ENCODE measurements around the gene RASSF1. TPM values are rescaled to one million over a fixed set of nuclear protein-coding genes. Genes with fewer than 3 reads are reported as not detected.

The RASSF1 gene
- total RNA-seq, 1 experiment from 2014 or later, result 14.7 TPM

- no peak for TF ChIP-seq CTCF (IDR thresholded peaks at IDR 0.05; ENCODE audit: unreplicated experiment)
- intact Hi-C loops (cut with micrococcal nuclease; ENCODE audit: unreplicated experiment), result no loop called here
- Mint-ChIP-seq H3K27me3 (ENCODE audit: unreplicated experiment) (peaks cover 31% of the 10 kb centered on the region), H3K27ac (ENCODE audit: unreplicated experiment) (no peak overlapping the region), H3K4me1 (ENCODE audit: low read depth, unreplicated experiment) (peaks cover 20% of the 10 kb centered on the region), H3K36me3 (ENCODE audit: insufficient read depth, unreplicated experiment) (peaks cover 29% of the 10 kb centered on the region), H3K4me3 (ENCODE audit: low read depth, unreplicated experiment) (no peak overlapping the region), H3K9me3 (ENCODE audit: low read depth, unreplicated experiment) (no peaks in the 10 kb centered on the region)
- BruUV-seq (replicated peaks), result no TSS peak
- no peak for DNase-seq
- CTCF ChIA-PET, result interaction anchor here (0.6 kb wide), 1 partner anchor 60 kb away, joined by 5 read pairs; no protein-coding TSS in a partner anchor
These were observed 901 bp upstream of the RASSF1 start for GRCh38 chr3:50341537-50341936.

GRCh38 chr3:50340147-50340447 lies 539 bp downstream of the RASSF1 start:
- no peak for TF ChIP-seq CTCF (IDR thresholded peaks at IDR 0.05; ENCODE audit: unreplicated experiment)
- BruUV-seq (replicated peaks), result no TSS peak
- CTCF ChIA-PET, result no interaction called here
- DNase-seq, result no peak
- Mint-ChIP-seq H3K27me3 (ENCODE audit: unreplicated experiment) (peaks cover 31% of the 10 kb centered on the region), H3K9me3 (ENCODE audit: low read depth, unreplicated experiment) (no peaks in the 10 kb centered on the region), H3K4me1 (ENCODE audit: low read depth, unreplicated experiment) (peaks cover 11% of the 10 kb centered on the region), H3K27ac (ENCODE audit: unreplicated experiment) (no peak overlapping the region), H3K36me3 (ENCODE audit: insufficient read depth, unreplicated experiment) (peaks cover 37% of the 10 kb centered on the region), H3K4me3 (ENCODE audit: low read depth, unreplicated experiment) (peak overlapping the region; percentile 59)
- intact Hi-C loops (cut with micrococcal nuclease; ENCODE audit: unreplicated experiment), result no loop called here

- BruUV-seq (replicated peaks), result no TSS peak
- Mint-ChIP-seq H3K4me1 (ENCODE audit: low read depth, unreplicated experiment) (peaks cover 11% of the 10 kb centered on the region), H3K4me3 (ENCODE audit: low read depth, unreplicated experiment) (peak overlapping the region; percentile 59), H3K9me3 (ENCODE audit: low read depth, unreplicated experiment) (no peaks in the 10 kb centered on the region), H3K27ac (ENCODE audit: unreplicated experiment) (peak overlapping the region; percentile 17), H3K27me3 (ENCODE audit: unreplicated experiment) (peaks cover 31% of the 10 kb centered on the region), H3K36me3 (ENCODE audit: insufficient read depth, unreplicated experiment) (peaks cover 37% of the 10 kb centered on the region)
- no peak for TF ChIP-seq CTCF (IDR thresholded peaks at IDR 0.05; ENCODE audit: unreplicated experiment)
- CTCF ChIA-PET, result interaction anchor here (0.7 kb wide), 1 partner anchor 40 kb away, joined by 7 read pairs; the partner anchor contains the start of genes HYAL3 and NAA80
- intact Hi-C loops (cut with micrococcal nuclease; ENCODE audit: unreplicated experiment), result no loop called here
- DNase-seq, result no peak
These were observed 1.0 kb downstream of the RASSF1 start for GRCh38 chr3:50339485-50340146.

GRCh38 chr3:50338965-50339364 lies 1.7 kb downstream of the RASSF1 start:
- Mint-ChIP-seq H3K27ac (ENCODE audit: unreplicated experiment) (no peak overlapping the region), H3K4me3 (ENCODE audit: low read depth, unreplicated experiment) (peak overlapping the region; percentile 93), H3K9me3 (ENCODE audit: low read depth, unreplicated experiment) (no peaks in the 10 kb centered on the region), H3K27me3 (ENCODE audit: unreplicated experiment) (peaks cover 25% of the 10 kb centered on the region), H3K4me1 (ENCODE audit: low read depth, unreplicated experiment) (peaks cover 11% of the 10 kb centered on the region), H3K36me3 (ENCODE audit: insufficient read depth, unreplicated experiment) (peaks cover 37% of the 10 kb centered on the region)
- no peak for DNase-seq
- no TSS peak for BruUV-seq (replicated peaks)
- CTCF ChIA-PET, result interaction anchor here (0.6 to 2.7 kb wide), 4 partner anchors 12 to 258 kb away, joined by 4 to 15 read pairs (median 6); partner anchors contain the start of genes CYB561D2, HYAL3, NAA80 and NPRL2
- intact Hi-C loops (cut with micrococcal nuclease; ENCODE audit: unreplicated experiment), result no loop called here
- no peak for TF ChIP-seq CTCF (IDR thresholded peaks at IDR 0.05; ENCODE audit: unreplicated experiment)
